IPS DF 6.9 (cell line): ENCODE data around the gene STX8.

Source experiments
- DNase-seq: peaks from one replicate; pipeline ENCODE4 v3.0.0-alpha.2; 2013; ENCODE audit warnings: low read depth, low spot score
- H3K27ac ChIP-seq: one replicate; pipeline ENCODE4 v1.5.1; 2013; ENCODE audit warnings: low read length, control low read depth
- H3K27me3 ChIP-seq: 2 replicates; pipeline ENCODE4 v1.6.1; 2013; ENCODE audit warnings: mild to moderate bottlenecking, low read length; ENCODE audit not compliant: control insufficient read depth, insufficient read depth
- H3K36me3 ChIP-seq: 2 replicates; pipeline ENCODE4 v1.6.1; 2013; ENCODE audit warnings: low read length; ENCODE audit not compliant: control insufficient read depth, insufficient read depth
- H3K4me1 ChIP-seq: 2 replicates; pipeline ENCODE4 v1.6.1; 2013; ENCODE audit warnings: low read length; ENCODE audit not compliant: control insufficient read depth, insufficient read depth
- H3K4me3 ChIP-seq: 2 replicates; pipeline ENCODE4 v1.5.1; 2013; ENCODE audit warnings: mild to moderate bottlenecking, low read length
- H3K9me3 ChIP-seq: 2 replicates; pipeline ENCODE4 v1.6.1; 2013; ENCODE audit warnings: low read length, inconsistent platforms; ENCODE audit not compliant: control insufficient read depth, insufficient read depth
- WGBS: extraction: QIAGEN DNeasy Blood & Tissue Kit; methylation state at CpG from one replicate; pipeline ENCODE4 v1.1.7; 2013; ENCODE audit warnings: mixed read lengths, missing lambda C conversion rate; ENCODE audit not compliant: insufficient read length, insufficient coverage; 5-methylcytosine and 5-hydroxymethylcytosine counted together

STX8 gene

GRCh38 chr17:9237053-9237410, 338.6 kb downstream of the STX8 start:
- WGBS: no CpG with 5 or more reads among the region's 3 CpGs
- no peak overlapping the region for H3K4me3 ChIP-seq
- no peaks in the 10 kb centered on the region for H3K9me3 ChIP-seq
- H3K36me3 ChIP-seq: no peaks in the 10 kb centered on the region
- H3K27ac ChIP-seq: no peak overlapping the region
- H3K27me3 ChIP-seq: no peaks in the 10 kb centered on the region
- peaks cover 9% of the 10 kb centered on the region for H3K4me1 ChIP-seq
- no peak for DNase-seq

GRCh38 chr17:9236286-9237052, 339.2 kb downstream of the STX8 start:
- no CpG with 5 or more reads among the region's 7 CpGs for WGBS
- Histone ChIP-seq H3K9me3 (no peaks in the 10 kb centered on the region), H3K27ac (no peak overlapping the region), H3K4me3 (no peak overlapping the region), H3K4me1 (peaks cover 9% of the 10 kb centered on the region), H3K27me3 (no peaks in the 10 kb centered on the region), H3K36me3 (no peaks in the 10 kb centered on the region)
- no peak for DNase-seq

DNA sequence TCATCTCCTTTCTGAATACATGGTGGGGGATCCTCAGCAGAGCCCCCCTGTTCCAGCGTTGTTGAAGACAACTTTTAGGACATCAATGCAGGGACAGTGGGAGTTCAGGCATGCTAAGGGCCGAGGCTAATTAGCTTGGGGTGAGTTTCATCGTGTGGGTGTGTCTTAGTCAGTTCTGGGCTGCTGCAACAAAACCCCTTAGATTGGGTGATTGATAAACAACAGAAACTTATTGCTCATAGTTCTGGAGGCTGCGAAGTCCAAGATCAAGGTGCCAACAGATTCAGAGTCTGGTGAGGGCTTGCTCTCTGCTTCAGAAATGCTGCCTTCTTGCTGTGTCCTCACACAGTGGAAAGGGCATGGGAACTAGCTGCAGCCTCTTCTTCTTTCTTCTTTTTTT, 340.3 kb downstream of the STX8 start:
- H3K27ac ChIP-seq: no peak overlapping the region
- H3K4me3 ChIP-seq: no peak overlapping the region
- no peak for DNase-seq
- no peaks in the 10 kb centered on the region for H3K36me3 ChIP-seq
- H3K4me1 ChIP-seq: peaks cover 3% of the 10 kb centered on the region
- no peaks in the 10 kb centered on the region for H3K9me3 ChIP-seq
- no peaks in the 10 kb centered on the region for H3K27me3 ChIP-seq
- WGBS: no CpG with 5 or more reads among the region's 4 CpGs

DNA sequence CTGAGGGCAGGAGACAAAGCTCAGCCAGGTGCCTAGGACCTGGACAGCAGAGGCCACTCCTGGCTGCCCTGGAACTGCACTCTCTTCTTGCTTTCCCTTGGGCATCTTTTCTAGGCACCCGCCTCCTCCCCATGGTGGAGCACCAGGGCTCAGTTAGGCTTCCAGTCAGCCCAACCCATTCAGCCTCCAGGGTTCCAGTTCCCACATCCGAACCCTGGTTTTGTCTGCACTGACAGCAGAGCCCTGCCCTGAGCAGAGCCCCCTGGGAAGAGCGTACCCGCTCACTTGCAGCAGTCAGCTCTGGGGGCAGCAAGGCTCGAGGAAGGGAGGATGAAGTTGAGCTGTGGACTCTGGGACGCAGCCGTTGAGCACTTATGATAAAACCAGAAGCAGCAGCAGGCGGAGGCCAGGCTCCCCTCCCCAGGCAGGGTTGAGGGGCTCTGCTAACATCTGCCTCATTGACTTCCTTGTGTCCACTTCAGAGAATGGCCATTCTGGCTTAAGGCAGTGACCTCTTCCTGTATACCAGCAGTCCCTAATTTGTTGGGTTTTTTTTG, 341.2 kb downstream of the STX8 start:
- Histone ChIP-seq H3K27me3 (no peaks in the 10 kb centered on the region), H3K9me3 (no peaks in the 10 kb centered on the region), H3K27ac (no peak overlapping the region), H3K36me3 (no peaks in the 10 kb centered on the region), H3K4me1 (peaks cover 3% of the 10 kb centered on the region), H3K4me3 (no peak overlapping the region)
- WGBS: no CpG with 5 or more reads among the region's 8 CpGs
- DNase-seq: no peak

GRCh38 chr17:9233761-9234160, 341.9 kb downstream of the STX8 start:
- Histone ChIP-seq H3K27me3 (no peaks in the 10 kb centered on the region), H3K27ac (no peak overlapping the region), H3K9me3 (no peaks in the 10 kb centered on the region), H3K4me3 (no peak overlapping the region), H3K36me3 (no peaks in the 10 kb centered on the region), H3K4me1 (no peaks in the 10 kb centered on the region; the same call in 1 of the 2 replicates)
- no CpG with 5 or more reads among the region's 7 CpGs for WGBS
- DNase-seq: no peak

- WGBS: no CpG with 5 or more reads among the region's 9 CpGs
- no peak for DNase-seq
Measured at GRCh38 chr17:9233271-9233599, 342.4 kb downstream of the STX8 start.

DNA sequence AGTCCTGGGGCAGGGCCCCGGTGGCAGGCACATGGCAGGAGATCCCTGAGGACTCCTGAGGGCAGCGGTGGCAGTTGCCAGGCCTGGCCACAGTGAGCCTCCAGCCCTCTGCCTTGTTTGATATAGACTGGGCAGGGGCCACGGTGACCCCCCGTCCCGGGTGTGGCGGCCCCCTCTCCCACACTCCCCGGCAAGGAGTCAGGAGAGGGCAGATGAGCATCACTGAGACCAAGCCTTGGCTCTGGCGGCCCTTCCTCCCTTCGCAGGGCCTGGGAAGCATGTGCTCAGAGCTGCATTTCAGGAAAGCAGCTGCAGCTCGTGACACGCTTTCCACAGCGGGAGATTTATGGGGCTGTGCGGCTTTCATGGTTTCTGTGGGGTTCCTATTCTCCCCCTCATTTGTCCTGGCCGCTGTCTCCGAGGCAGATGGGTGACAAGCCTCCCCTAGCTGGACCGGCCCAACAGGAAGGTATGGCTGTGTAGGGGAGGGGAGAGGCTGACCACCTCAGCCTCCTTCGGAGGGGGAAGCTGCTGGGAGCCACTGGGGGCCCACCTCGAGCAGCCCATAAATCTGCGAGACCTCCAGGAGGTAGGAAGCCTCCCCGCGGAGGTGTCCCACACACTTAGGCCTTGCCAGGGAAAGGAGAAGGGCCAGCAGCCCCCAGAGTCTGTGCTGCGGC, 342.9 kb downstream of the STX8 start:
- Histone ChIP-seq H3K27me3 (no peaks in the 10 kb centered on the region), H3K36me3 (no peaks in the 10 kb centered on the region), H3K4me3 (no peak overlapping the region), H3K27ac (no peak overlapping the region), H3K4me1 (no peaks in the 10 kb centered on the region; the same call in 1 of the 2 replicates), H3K9me3 (no peaks in the 10 kb centered on the region)
- no peak for DNase-seq
- no CpG with 5 or more reads among the region's 22 CpGs for WGBS

More at GRCh38 chr17:9233271-9233599, 342.4 kb downstream of the STX8 start:
- Histone ChIP-seq H3K36me3 (no peaks in the 10 kb centered on the region), H3K9me3 (no peaks in the 10 kb centered on the region), H3K4me3 (no peak overlapping the region), H3K27me3 (no peaks in the 10 kb centered on the region), H3K4me1 (no peaks in the 10 kb centered on the region; the same call in 1 of the 2 replicates), H3K27ac (no peak overlapping the region)

DNA sequence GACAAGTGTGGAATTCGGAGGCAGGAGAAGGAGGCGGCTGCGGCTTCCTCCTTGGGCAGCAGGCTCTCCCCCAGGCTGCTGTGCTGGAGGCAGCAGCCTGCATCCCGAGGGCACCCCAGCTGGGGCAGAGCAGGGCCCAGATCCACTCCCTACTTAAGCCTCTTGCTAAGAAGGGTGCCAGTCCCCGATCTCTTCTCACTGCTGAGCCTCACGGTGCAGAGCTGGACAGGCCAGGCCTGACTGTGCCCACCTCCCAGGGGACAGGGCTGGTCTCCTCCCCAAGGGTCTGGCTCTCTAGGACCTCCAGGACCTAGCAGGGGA, 343.5 kb downstream of the STX8 start:
- no peak for DNase-seq
- H3K4me3 ChIP-seq: no peak overlapping the region
- H3K36me3 ChIP-seq: no peaks in the 10 kb centered on the region
- no CpG with 5 or more reads among the region's 6 CpGs for WGBS
- H3K4me1 ChIP-seq: no peaks in the 10 kb centered on the region; the same call in 1 of the 2 replicates
- no peaks in the 10 kb centered on the region for H3K9me3 ChIP-seq
- H3K27me3 ChIP-seq: no peaks in the 10 kb centered on the region
- no peak overlapping the region for H3K27ac ChIP-seq

DNA sequence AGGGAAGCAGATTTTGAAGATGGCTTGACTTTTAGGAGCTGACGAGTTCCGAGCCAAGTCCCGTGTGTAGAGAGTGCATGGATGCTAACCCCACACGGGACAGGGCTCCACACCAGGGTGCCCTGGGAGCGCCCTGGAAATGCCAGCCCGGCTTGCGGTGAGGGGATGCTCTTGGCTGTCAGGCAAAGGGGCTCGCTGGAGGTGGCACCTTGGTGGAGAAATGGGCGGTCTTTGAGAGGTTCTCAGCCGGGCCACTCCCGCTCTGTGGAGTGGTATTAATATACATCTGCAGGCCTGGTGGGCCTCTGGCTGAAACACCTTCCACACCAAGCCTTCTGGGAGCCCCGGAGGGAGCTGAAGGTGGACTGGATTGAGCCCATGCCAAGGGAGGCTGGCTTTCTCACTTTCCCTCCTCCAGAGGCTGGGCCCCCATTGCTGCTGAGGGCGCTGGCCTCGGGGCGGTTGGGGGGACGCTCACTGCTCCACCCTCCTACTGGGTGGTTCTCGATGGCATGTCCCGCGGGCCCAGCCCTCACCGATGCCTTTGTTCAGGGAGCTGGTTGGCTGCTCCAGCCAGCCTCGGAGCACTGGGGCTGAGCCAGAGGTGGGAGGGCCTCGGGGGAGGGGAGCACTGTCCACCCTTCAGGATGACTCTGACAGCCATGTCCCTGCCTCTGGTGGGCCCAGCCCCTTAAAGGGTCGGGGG, 344.0 kb downstream of the STX8 start:
- no peak overlapping the region for H3K27ac ChIP-seq
- DNase-seq: no peak
- H3K4me3 ChIP-seq: no peak overlapping the region
- H3K36me3 ChIP-seq: no peaks in the 10 kb centered on the region
- peaks cover under 1% of the 10 kb centered on the region; the same call in 1 of the 2 replicates for H3K4me1 ChIP-seq
- no peaks in the 10 kb centered on the region for H3K27me3 ChIP-seq
- no CpG with 5 or more reads among the region's 23 CpGs for WGBS
- no peaks in the 10 kb centered on the region for H3K9me3 ChIP-seq

GRCh38 chr17:9230861-9231260, 344.8 kb downstream of the STX8 start:
- no CpG with 5 or more reads among the region's 11 CpGs for WGBS

More at GRCh38 chr17:9230861-9231260, 344.8 kb downstream of the STX8 start:
- no peak overlapping the region for H3K4me3 ChIP-seq
- H3K27me3 ChIP-seq: no peaks in the 10 kb centered on the region
- H3K4me1 ChIP-seq: peaks cover 4% of the 10 kb centered on the region; the same call in 1 of the 2 replicates
- DNase-seq: no peak
- H3K36me3 ChIP-seq: no peaks in the 10 kb centered on the region
- no peak overlapping the region for H3K27ac ChIP-seq
- no peaks in the 10 kb centered on the region for H3K9me3 ChIP-seq
